Loucy (cell line): ENCODE measurements around the gene NDUFC1.

Experiments used
- CTCF ChIP-seq: fragments of 200-600 bp; sonication (generic); conservative IDR thresholded peaks from 2 replicates; pipeline ENCODE4 v1.5.1; 2014; ENCODE audit warnings: mild to moderate bottlenecking, antibody characterized with exemption, low read length
- EZH2phosphoT487 ChIP-seq: fragments of 200-600 bp; IDR thresholded peaks from 2 replicates; pipeline ENCODE4 v1.6.1; 2018; ENCODE audit warnings: antibody characterized with exemption, mild to moderate bottlenecking, moderate library complexity, borderline replicate concordance

GRCh38 chr4:139242511-139243051 is 59.7 kb downstream of the NDUFC1 start:
- TF ChIP-seq CTCF = no peak
- TF ChIP-seq EZH2phosphoT487 = no peak
